Activated CD4-positive, alpha-beta T cell treated with anti-CD3 and anti-CD28 coated beads, Interleukin-2, Interleukin-4, amounts not matched to agents 100 ng/mL and 50 ng/mL, durations not matched to agents 16 hours and 8 hours (primary cell): ENCODE results near the gene ANKRD33B.
A peak's percentile ranks its signal among the peaks of the same experiment; 100 is the strongest.
"Not testable (repeated sequence)": the region's sequence is repeated elsewhere in the genome, so short reads cannot be mapped to it uniquely, and the experiment has no call there.

Experiments used
- DNase-seq: peaks from one replicate; pipeline ENCODE4 v3.0.0-alpha.2; 2020; ENCODE audit warnings: low spot score

ANKRD33B gene

DNA sequence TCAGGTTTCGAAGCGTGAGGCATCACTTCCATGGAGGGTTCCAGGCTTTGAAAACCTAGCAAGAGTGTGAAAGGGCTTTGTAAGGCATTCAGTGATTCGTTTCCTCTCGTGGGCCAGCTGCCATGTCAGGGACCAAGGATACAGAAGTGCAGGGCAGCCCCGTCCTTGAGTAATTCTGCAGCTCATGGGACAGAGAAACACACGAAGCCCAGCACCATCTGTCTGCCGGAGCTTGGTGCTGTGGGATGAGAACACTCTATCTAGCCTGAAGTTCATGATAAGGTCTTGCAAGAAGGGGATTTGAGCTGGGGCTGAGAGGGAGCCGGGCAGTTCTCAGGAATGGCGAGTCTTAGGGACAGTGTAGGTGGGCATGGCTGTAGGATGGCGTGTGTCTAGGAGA, 55.8 kb downstream of the ANKRD33B start:
- DNase-seq, result no peak

DNA sequence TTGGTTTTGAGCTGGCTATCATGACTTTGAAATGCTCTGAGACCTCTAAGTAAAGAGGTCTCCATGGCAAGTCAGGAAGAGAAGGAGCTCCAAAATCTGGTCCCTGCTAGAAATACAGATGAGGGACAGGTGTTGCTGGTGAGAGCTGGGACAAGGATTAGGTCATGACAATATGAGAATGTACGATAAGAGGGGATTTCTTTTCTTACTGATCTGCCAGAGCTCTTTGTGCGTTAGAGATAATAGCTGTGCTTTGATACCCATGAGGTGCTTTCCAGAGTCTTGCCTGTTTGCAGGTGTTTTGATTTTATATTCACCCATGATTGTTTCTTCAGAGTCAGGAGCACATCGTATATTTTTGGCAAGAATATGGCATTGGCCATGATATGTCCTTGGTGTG, 56.5 kb downstream of the ANKRD33B start:
- no peak for DNase-seq

DNA sequence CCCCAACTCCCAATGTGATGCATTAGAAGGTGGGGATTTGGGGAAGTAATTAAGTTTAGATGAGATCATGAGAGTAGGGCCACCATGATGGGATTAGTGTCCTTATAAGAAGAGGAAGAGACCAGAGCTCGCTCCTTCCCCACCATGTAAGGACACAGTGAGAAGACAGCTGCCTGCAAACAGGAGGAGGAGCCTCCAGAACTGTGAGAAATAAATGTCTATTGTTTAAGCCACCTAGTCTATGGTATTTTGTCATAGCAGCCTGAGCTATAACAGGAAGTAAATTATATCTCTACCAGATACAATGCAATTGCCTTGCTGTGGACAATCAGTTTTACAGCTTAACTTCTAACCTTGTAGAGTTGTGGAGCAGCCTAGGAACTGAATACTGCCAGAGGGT, 58.0 kb downstream of the ANKRD33B start:
- DNase-seq, result no peak

DNA sequence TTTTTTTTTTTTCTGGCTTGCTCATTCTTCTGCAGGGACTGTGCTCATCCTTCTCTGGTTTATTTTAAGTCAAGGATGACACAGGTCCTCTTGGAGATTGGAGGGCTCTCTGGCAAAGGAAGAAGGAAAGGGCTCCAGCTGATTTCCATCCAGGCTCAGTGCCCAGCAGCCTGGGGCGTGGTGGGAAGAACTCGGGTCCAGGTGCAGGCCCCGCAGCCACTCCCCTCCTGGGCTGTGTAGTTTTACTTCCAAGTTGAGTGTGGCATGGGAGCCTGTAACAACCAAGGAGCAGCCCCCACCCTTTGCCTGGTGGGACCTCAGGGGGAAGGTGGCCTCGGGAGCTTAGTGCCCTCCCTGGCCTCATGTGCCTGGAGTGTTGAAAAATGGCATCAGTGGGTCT, 58.9 kb downstream of the ANKRD33B start:
- DNase-seq, result no peak

DNA sequence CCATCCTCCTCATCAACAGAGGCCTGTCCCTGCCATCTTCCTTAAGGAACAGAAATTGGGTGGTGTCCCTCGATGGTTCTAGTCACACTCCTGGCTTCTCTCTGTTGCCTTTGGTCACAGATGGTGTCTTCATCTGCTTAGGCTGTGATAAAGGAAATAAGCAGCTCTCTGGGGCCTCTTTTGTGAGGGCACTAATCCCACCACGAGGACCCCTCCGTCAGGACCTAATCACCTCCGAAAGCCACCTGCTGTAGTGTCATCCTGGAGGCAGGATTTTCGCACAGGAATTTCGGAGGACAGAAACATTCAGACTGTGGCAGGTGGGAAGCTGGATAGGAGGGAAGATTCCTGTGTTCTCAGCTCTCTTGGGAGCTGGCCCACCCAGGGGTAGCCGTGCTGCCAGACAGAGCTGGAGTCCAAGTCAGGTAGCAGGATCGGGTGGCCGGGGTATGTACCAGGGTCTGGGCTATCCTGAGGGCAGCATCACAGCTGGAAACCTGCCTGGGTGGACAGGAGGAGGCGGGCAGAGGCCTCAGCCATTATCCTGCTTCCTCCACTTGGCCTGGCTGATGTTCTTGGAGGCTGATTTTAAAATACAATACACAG, 59.5 kb downstream of the ANKRD33B start:
- no peak for DNase-seq

DNA sequence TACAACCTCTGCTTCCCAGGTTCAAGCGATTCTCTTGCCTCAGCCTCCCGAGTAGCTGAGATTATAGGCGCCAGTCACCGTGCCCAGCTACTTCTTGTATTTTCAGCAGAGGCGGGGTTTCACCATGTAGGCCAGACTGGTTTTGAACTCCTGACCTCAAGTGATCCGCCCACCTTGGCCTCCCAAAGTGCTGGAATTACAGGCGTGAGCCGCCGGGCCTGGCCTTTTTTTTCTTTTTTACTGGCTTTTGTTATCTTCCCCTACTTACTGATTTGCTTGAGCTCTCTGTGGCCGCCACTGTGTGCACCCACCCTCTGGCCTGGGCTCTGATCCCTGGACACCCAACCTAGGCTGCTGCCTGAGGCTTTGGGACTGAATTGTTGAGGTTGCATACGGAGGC, 60.3 kb downstream of the ANKRD33B start:
- no peak for DNase-seq

- DNase-seq, result no peak
These were observed 60.8 kb downstream of the ANKRD33B start for GRCh38 chr5:10624679-10625078.

- DNase-seq, result no peak
These were observed 62.0 kb downstream of the ANKRD33B start for GRCh38 chr5:10625700-10626472.

DNA sequence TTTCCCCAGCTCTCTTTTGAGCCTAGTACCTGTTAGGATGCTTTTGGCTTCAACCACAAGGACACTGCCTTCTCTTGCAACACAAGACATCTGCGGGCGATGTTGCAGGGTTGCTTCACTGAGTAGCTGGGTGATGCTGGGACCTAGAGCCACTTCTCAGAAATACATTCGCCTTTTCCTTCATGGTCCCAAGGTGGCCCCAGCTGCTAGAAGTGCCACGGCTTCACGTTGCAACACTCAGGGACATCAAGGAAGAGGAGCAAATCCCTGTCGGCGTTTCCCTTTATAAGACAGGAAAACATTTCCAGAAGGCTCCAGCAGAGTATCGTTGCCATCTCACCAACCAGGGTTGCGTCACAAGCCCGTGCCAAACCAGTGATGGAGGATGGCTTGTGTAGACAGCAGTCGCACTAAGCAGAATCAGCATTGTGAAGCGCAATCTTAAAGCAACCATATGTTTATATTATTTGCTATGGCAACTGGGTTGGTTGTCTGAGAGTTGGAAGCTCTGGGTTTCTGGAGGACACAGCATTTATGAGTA, 62.7 kb downstream of the ANKRD33B start:
- DNase-seq, result no peak

DNA sequence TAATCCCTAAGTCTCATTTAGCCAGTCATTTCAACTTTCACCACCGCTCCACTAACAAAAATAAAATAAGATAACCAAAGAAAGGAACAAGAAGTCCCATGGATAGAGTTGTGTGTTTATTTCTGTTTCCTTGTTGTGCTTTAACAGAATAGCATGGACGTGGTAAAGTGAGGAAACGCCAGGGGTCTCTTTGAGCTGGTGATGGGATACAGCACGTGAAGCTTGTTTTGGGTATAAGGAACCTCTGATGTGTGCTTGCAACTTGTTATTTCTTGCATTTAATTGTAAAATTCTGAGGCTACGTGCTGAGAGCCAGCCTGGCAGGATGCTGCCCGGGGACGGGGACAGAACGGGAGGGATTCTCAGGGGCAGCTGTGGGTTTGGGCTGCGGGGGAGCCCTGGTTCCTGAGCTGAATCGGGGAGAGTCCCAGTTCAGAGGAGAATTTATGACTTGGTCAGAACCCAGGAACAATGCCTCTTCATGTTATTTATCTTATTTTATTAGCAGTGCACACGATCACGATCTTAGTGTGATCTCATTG, 63.4 kb downstream of the ANKRD33B start:
- DNase-seq, result no peak

DNA sequence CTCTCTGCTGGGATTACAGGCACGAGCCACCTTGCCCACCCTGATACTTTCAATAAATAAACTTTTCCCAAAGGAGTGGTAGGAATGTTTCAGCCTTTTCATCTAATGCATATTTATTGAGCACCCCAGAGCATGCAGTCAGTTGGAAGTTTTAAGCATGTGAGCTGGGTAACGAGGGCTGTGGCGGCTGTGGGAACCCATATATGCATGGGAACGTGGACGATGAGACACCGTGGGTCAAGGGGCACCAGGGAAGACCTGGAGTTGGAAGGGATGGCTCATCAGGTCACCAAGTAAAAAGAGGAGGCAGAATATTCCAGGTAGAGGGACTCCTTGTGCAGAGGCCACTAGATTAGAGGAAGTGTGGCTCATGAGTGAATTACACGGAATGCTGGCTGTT, 64.7 kb downstream of the ANKRD33B start:
- DNase-seq, result no peak

- no peak for DNase-seq
These were observed 65.8 kb downstream of the ANKRD33B start for GRCh38 chr5:10629682-10630081.

DNA sequence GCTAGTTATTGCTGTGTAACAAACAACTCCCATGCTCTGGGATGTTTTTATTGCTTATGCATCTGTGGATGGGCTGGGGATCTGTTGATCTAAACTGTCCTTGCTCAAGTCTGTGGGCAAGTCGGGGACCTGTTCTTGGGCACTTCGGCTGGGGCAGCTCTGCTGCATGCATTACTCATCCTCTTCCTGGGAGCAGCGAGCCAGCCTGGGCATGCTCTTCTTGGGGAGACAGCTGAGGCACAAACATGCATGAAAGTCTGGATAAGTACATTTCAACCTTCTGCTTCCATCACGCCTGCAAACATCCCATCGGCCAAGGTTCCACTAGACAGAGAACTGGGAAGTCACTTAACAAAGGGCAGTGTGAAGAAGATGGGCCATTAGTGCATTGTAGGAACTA, 66.3 kb downstream of the ANKRD33B start:
- DNase-seq, result no peak

- DNase-seq, result not testable (repeated sequence)
These were observed 66.9 kb downstream of the ANKRD33B start for GRCh38 chr5:10630744-10631143.

DNA sequence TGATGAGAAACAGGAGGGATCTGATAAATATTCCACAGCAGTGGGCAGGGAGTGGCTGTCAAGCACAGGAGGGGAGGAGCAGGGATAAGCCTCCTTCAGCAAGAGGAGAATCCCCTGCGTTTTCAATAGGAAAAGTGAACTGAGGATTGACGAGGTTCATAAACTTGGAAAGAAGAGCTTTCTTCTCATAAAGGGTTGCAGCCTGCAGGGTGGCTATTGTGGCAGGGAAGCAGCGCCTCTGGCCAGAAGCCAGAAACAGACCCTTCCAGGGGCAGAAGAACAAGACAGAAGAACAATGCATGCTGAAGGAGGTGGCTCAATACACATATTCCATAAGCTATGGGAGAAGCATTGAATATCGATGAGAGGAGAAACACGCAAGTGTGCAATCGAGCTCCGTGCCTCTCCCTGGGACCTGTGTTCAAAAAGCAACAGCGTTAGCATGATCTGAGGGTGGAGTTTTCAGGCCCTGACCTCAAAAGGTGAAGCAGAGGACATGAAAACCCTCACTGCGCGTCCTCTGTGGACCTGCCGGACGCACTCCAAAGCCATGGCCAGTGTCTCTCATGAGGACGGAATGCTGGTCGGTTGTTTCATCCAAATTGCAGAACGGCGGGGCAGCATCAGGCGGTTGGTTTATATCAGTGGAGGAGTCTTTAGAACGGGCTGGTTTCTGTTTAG, 67.6 kb downstream of the ANKRD33B start:
- no peak for DNase-seq

GRCh38 chr5:10632110-10632761, 68.4 kb downstream of the ANKRD33B start:
- DNase-seq, result peak; percentile 64

DNA sequence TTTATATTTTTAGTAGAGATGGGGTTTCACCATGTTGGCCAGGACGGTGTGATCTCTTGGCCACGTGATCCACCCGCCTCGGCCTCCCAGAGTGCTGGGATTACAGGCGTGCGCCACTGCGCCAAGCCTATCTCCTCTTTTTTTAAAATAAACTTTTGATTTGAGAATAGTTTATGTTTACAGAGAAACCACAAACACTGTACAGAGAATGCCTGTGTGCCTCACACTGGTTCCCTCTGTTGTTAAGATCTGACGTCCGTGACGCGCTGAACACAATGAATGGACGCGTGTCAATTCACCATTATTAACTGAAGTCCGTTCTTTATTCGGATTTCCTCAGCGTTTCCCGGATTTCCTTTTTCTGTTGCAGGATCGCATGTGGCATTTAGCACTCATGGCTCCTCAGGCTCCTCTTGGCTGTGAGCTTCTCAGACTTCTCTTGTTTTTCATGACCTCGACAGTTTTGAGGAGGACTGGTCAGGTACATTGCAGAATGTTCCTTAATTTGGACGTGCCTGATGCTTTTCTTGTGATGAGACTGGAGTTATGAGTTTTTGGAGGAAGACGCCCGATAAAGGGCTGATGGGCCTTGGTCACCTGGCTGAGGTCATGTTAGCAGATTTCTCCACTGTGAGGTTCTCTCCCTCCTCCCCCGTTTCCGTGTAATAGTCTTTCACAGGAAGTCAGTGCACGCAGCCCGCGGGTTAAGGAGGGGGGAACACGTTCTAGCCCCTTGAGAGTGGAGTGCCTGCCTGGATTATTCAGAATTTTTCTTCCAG, 69.6 kb downstream of the ANKRD33B start:
- peak; percentile 34 for DNase-seq

- DNase-seq, result no peak
These were observed 70.2 kb downstream of the ANKRD33B start for GRCh38 chr5:10634050-10634449.

DNA sequence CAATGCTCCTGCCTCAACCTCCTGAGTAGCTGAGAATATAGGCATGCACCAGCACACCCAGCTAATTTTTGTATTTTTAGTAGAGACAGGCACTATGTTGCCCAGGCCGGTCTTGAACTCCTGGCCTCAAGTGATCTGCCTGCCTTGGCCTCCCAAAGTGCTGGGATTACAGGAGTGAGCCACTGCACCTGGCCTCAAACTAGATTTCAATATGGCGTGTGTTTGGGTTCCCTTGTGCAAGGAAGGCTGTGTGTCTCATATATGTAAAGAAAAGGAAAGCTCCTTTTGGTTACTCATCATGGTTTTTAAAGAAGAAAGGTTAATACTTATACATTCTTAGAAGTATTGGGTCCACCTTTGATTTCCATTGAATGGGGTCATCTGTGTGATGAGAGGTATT, 70.7 kb downstream of the ANKRD33B start:
- no peak for DNase-seq

DNA sequence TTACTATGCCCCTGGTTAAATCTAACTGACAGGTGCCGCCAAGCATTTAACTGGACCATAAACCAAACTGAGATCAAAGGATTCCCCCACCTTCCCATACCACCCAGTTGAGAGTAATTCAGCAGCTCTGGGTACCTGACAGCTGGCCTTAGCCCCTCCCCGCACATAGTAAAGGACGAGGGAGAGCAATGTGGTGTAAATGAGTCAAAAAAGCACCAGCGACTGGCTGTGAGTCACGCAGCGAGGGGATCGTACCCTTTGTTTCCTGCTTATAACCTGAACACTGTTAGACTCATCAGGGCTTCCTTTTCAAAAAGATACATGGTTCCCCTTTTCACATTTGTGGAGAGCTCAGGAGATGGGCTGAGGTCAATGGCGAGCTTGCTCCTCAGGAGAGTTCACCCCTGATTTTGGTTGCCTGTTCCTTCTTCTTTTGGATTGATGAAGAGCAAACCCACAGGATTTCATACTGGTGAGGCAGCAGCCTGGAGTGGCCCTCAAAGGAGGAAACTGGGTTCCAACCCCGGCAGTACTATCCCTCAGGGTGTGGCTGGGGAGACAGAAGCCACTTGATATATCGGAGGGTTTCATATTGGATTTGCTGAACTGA, 71.5 kb downstream of the ANKRD33B start:
- peak; percentile 93 for DNase-seq

GRCh38 chr5:10635867-10636350, 72.0 kb downstream of the ANKRD33B start:
- no peak for DNase-seq
